ENCODE measurements around the gene SYMPK.

The SYMPK gene

GRCh38 chr19:45817725-45818301 is 45.1 kb downstream of the SYMPK start:
- DNase-seq (ENCODE audit: low read depth): no peak
- TF ChIP-seq, protein P1, sequence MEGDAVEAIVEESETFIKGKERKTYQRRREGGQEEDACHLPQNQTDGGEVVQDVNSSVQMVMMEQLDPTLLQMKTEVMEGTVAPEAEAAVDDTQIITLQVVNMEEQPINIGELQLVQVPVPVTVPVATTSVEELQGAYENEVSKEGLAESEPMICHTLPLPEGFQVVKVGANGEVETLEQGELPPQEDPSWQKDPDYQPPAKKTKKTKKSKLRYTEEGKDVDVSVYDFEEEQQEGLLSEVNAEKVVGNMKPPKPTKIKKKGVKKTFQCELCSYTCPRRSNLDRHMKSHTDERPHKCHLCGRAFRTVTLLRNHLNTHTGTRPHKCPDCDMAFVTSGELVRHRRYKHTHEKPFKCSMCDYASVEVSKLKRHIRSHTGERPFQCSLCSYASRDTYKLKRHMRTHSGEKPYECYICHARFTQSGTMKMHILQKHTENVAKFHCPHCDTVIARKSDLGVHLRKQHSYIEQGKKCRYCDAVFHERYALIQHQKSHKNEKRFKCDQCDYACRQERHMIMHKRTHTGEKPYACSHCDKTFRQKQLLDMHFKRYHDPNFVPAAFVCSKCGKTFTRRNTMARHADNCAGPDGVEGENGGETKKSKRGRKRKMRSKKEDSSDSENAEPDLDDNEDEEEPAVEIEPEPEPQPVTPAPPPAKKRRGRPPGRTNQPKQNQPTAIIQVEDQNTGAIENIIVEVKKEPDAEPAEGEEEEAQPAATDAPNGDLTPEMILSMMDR (IDR thresholded peaks at IDR 0.05; ENCODE audit: insufficient read depth, low read depth, low read length, missing control alignments): no peak
- no peak overlapping the region for H3K4me3 ChIP-seq (ENCODE audit: low read depth, low read length)

GRCh38 chr19:45817010-45817724 is 45.8 kb downstream of the SYMPK start:
- TF ChIP-seq, protein P1 (IDR thresholded peaks at IDR 0.05; ENCODE audit: insufficient read depth, low read depth, low read length, missing control alignments): peak; percentile 94
- H3K4me3 ChIP-seq (ENCODE audit: low read depth, low read length): no peak overlapping the region

DNA sequence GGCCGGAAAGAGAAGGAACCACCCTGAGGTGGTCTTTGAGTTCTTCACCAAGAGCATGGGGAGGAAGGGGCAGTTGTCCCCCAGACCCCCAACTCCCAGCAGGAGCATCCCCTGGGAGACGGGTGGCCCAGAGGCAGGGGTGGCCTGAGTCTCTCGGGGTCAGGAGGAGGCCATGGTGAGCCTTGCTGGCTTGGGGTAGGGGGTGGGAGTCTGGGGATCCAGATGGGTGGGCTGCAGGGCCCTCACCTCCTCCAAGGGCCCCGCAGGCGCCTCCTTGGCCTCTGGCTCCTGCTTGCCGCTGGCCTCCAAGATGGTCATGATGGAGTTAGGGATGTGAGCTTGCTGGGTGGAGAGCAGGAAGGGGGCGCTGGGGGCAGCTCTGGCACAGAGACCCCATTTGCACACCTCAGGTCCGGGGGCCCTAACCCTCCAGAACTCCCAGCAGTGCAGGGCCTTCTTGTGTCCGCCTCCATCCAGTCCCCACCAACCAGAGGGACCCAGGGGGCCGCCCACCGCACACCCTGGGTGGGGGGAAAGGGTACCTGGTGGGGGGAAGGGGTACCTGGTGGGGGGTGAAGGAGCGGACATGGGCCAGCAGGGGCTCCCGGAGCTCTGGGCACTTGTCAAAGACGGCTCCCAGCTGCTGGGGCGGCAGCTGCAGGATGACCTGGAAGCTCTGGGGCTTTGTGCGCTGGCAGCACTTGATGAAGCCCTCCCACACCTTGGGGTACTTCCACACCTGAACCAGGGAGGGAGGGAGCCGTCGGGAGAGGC is 46.5 kb downstream of the SYMPK start:
- TF ChIP-seq, protein P1 (IDR thresholded peaks at IDR 0.05; ENCODE audit: insufficient read depth, low read depth, low read length, missing control alignments): no peak
- no peak overlapping the region for H3K4me3 ChIP-seq (ENCODE audit: low read depth, low read length)
- DNase-seq (ENCODE audit: low read depth): no peak

More at GRCh38 chr19:45817010-45817724, 45.8 kb downstream of the SYMPK start:
- peak; percentile 97 for DNase-seq (ENCODE audit: low read depth)

GRCh38 chr19:45815481-45816216 is 47.3 kb downstream of the SYMPK start:
- TF ChIP-seq, protein P1 (IDR thresholded peaks at IDR 0.05; ENCODE audit: insufficient read depth, low read depth, low read length, missing control alignments): no peak
- no peak overlapping the region for H3K4me3 ChIP-seq (ENCODE audit: low read depth, low read length)
- no peak for DNase-seq (ENCODE audit: low read depth)

GRCh38 chr19:45814851-45815480 is 48.0 kb downstream of the SYMPK start, which contains the start of gene RSPH6A:
TSS of gene RSPH6A (minus strand) at chr19:45815308. CDS start at chr19:45815176, 132 bp downstream.
- no peak for DNase-seq (ENCODE audit: low read depth)
- H3K4me3 ChIP-seq (ENCODE audit: low read depth, low read length): no peak within 1 kb of the TSS
- TF ChIP-seq, protein P1 (IDR thresholded peaks at IDR 0.05; ENCODE audit: insufficient read depth, low read depth, low read length, missing control alignments): no peak

DNA sequence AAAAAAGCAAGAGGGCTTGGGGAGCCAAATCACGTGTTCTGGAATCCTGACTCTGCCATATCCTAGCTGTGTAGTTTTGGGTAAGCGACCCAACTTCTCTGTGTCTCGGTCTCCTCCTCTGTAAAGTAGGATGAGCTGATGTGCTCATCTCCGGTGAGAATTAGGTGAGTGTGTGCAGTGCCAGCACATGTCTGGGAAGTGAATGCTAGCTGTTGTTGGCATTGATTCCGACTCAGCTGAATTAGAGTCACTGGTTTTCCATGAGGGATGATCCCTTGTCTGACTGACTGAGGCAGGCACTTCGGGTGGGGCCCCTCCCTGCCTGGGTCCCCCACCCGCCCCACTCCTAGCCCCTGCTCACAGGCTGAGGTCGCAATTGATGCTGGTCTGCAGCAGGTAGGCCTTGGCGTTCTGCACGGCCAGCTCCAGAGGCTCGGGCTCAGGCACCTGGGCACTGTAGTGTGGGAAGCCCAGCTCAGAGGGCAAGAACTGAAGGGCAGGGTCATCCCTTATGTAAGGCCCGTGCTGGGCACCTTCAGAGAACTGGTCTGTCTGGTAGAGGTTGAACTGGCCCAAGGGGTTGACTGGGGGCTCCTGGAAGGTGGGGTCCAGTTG is 48.7 kb downstream of the SYMPK start:
- H3K4me3 ChIP-seq (ENCODE audit: low read depth, low read length): no peak overlapping the region
- peak; percentile 2 for DNase-seq (ENCODE audit: low read depth)

More for the DNA sequence above, 48.7 kb downstream of the SYMPK start:
- TF ChIP-seq, protein P1 (IDR thresholded peaks at IDR 0.05; ENCODE audit: insufficient read depth, low read depth, low read length, missing control alignments): no peak

Data from GM12865 (cell line).